GM18511 (cell line): ENCODE data around the gene RAB28.

Experiments
- ATAC-seq: cut with Tn5 transposase; IDR thresholded peaks from one replicate; pipeline ENCODE4 v1.9.1; 2021; ENCODE audit warnings: mild to moderate bottlenecking, moderate library complexity; ENCODE audit not compliant: unreplicated experiment

The RAB28 gene

GRCh38 chr4:13323921-13324320 lies 160.2 kb downstream of the RAB28 start:
- no peak for ATAC-seq

GRCh38 chr4:13322681-13323101 lies 161.4 kb downstream of the RAB28 start:
- no peak for ATAC-seq
